Measurements from ENCODE around the gene TRPV2.

DNA sequence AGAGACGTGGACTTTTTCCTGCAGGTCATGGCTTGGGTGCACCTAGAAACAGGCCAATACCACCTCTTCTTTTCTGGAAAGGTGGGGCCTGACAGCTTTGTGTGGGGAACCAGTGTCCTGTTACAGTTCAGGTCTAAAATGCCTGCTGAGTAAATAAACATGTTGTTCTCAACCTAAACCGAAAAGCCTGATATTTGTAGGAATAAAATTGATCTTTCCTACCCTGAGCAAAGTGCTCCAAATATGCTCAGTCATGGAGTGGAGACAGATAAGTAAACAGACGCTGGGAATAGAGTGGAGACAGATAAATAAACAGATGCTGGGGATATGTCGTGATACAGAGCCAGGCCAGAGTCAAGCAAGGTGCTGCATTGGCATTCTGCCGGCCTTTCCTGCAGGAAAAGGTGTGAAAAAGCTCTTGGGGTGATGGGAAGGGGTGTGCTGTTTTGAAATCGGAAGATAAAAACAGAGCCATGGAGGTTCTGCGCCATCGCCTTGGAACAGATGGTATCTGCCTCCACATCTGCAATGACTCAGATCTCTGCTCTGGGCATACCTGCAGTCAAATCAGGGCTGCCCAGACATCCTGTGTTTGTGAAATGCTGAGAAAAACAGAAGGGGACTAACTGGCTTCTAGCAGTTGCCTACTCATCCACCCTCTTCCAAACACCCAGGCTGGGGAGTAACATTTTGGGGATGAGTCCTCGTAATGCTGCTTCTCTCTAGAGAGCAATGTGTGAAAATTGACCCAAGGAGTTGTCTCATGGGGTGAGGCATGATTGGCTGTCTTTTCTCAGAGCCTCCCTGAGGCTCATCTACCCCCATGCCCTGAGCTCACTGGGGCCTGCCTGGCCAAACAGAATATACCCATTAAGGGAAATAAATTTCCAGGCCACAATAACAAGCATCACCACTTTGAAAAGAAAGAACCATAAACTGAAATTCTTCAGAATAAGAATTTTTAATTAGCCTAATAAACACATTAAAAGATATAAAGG, 16.8 kb upstream of the TRPV2 start:
- TF ChIP-seq POLR2A (IDR thresholded peaks at IDR 0.05) (no peak), EP300 (IDR thresholded peaks at IDR 0.05) (no peak)
- TF ChIP-seq, protein P1, sequence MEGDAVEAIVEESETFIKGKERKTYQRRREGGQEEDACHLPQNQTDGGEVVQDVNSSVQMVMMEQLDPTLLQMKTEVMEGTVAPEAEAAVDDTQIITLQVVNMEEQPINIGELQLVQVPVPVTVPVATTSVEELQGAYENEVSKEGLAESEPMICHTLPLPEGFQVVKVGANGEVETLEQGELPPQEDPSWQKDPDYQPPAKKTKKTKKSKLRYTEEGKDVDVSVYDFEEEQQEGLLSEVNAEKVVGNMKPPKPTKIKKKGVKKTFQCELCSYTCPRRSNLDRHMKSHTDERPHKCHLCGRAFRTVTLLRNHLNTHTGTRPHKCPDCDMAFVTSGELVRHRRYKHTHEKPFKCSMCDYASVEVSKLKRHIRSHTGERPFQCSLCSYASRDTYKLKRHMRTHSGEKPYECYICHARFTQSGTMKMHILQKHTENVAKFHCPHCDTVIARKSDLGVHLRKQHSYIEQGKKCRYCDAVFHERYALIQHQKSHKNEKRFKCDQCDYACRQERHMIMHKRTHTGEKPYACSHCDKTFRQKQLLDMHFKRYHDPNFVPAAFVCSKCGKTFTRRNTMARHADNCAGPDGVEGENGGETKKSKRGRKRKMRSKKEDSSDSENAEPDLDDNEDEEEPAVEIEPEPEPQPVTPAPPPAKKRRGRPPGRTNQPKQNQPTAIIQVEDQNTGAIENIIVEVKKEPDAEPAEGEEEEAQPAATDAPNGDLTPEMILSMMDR (IDR thresholded peaks at IDR 0.05): no peak
